K562 (cell line): ENCODE data around the gene CTSL.

Experiments
- CREB3L1 ChIP-seq: fragments of 450-650 bp; IDR thresholded peaks from 2 replicates; pipeline ENCODE4 v1.6.1; 2014; ENCODE audit warnings: low read depth, mild to moderate bottlenecking, moderate library complexity, borderline replicate concordance
- CTCF ChIP-seq, 3 experiments: IDR thresholded peaks in 2 of 3; conservative IDR thresholded peaks in 1 of 3; 2 replicates each; pipeline ENCODE4 v1.5.1; 2011 to 2012; ENCODE audit warnings: low read length in 3 of 3, mild to moderate bottlenecking in 3 of 3, control low read depth in 2 of 3, improper control_type of control experiment in 1 of 3, inconsistent platforms in 1 of 3, low read depth in 1 of 3, mixed read lengths in 1 of 3, moderate library complexity in 1 of 3; ENCODE audit not compliant: insufficient read depth in 2 of 3
- FOXK1 ChIP-seq: sonication (generic); formaldehyde crosslinking; IDR thresholded peaks from 2 replicates; pipeline ENCODE4 v1.8.0; 2022; ENCODE audit warnings: missing genetic modification reagents, mild to moderate bottlenecking, borderline replicate concordance
- MXI1 ChIP-seq: IDR thresholded peaks from 2 replicates; pipeline ENCODE4 v1.6.1; 2011; ENCODE audit warnings: low read depth, mild to moderate bottlenecking, improper control_type of control experiment, low read length
- POLR2AphosphoS5 ChIP-seq: IDR thresholded peaks from 2 replicates; pipeline ENCODE4 v1.6.1; 2011; ENCODE audit warnings: mild to moderate bottlenecking, low read depth, low read length, moderate library complexity; ENCODE audit not compliant: control insufficient read depth, insufficient read depth
- TCF7L2 ChIP-seq: fragments of 150-350 bp; IDR thresholded peaks from 2 replicates; pipeline ENCODE4 v1.6.1; 2016; ENCODE audit warnings: low read depth, mild to moderate bottlenecking, low read length, moderate library complexity
- ZKSCAN8 ChIP-seq: fragments of 200-800 bp; sonication (Bioruptor generic); IDR thresholded peaks from 2 replicates; pipeline ENCODE4 v1.6.1; 2016; ENCODE audit warnings: missing genetic modification characterization, missing compliant biosample characterization
- ZNF24 ChIP-seq: fragments of 450-650 bp; IDR thresholded peaks from 2 replicates; pipeline ENCODE4 v1.6.1; 2016

- TF ChIP-seq ZNF24 (no peak), FOXK1 (no peak), MXI1 (no peak), CREB3L1 (no peak), ZKSCAN8 (CRISPR knock-in tag) (no peak), CTCF (IDR thresholded peaks at IDR 0.05 in 2 of 3, conservative IDR thresholded peaks at IDR 0.05 in 1 of 3; ENCODE audit: insufficient read depth in 2 of 3, low read depth in 1 of 3, low read length in 3 of 3) (no peak), TCF7L2 (no peak), POLR2AphosphoS5 (no peak)
Measured at GRCh38 chr9:87708986-87709728, 16.8 kb upstream of the CTSL start.
